ENCODE results near the gene FSCN2.

FSCN2 gene, protein sequence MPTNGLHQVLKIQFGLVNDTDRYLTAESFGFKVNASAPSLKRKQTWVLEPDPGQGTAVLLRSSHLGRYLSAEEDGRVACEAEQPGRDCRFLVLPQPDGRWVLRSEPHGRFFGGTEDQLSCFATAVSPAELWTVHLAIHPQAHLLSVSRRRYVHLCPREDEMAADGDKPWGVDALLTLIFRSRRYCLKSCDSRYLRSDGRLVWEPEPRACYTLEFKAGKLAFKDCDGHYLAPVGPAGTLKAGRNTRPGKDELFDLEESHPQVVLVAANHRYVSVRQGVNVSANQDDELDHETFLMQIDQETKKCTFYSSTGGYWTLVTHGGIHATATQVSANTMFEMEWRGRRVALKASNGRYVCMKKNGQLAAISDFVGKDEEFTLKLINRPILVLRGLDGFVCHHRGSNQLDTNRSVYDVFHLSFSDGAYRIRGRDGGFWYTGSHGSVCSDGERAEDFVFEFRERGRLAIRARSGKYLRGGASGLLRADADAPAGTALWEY

DNA sequence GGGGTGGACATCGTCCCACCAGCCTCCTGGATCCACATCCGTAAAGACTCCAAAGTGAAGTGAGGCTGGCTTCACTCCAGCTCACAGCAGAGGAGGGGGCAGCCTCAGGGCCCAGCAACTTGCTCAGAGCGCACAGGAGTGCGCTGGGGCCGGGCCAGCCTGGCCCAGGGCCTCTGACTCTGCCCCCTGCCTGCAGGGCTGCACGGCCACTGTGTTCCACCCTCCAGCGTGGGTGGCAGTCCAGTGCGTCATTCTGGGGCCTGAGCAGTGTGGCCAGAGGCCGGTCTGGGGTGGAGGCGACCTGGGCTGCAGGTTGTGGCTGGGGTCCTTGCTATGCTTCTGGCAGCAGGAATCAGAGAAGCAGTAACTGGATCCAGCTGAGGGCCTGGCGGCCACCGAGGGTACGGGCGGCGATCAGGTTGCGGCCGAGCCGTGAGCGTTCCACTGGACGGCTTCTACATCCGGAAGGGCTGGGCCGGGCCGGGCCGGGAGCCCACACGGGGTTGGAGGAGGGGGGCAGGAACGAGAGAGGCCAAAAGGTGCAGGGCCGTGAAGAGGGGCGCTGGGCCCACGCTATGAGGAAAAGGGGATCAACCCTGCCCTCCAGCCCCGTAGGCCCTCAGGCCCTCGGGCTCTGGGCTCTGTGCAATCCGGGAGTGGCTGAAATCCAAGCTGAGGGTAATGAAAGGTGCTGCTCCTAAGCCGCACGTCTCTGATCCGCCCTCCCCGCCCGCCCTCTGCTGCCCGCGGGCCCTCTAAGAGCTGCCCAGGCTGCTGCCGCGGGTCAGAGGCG lies at the start of gene FSCN2:
Gene FSCN2, plus strand, starts transcription at position 787 of the 793 bp plus-strand sequence. CDS start 155 bp downstream, outside the sequence.
- DNase-seq (ENCODE audit: low spot score): peak; percentile 65

DNA sequence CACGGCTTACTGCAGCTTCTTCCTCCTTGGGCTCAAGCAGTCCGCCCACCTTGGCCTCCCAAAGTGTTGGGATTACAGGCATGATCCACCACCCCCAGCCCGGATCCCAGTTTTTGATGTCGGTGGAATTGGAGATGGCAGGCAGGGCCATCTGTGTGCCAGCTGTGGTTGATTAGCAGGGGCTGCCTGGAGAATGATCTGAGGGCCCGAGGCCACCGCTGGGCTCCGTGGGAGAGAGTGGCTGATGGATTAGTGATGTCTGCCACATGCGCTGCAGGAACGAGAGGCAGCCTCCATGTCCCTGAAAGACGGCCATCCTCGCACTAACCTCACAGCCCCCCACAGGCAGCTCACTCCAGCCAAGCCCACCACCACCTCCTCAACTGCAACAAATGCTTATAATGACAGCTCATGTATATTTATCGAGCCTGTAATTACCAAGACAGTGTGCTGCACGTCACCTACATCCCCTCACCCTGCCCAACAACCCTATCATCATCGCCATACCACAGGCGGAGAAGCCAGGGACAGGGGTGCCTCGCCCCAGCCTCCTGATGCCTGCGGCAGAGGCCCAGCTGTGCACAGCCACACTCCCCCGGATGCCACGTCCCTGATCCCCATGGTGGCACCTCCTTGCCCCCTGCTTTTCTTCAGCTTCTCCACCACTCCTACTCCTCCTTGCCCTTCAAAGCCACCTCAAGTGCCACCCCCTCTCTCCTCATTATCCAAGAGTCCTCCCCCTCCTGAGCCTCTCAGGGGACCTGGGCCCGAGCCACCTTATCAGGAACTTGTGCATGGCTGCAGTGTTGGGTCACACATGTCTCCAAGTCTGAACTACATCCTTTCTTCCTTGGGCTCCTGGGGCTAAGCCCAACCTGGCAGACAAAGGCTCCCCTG lies 48.8 kb upstream of the FSCN2 start:
- DNase-seq (ENCODE audit: low spot score): no peak

DNA sequence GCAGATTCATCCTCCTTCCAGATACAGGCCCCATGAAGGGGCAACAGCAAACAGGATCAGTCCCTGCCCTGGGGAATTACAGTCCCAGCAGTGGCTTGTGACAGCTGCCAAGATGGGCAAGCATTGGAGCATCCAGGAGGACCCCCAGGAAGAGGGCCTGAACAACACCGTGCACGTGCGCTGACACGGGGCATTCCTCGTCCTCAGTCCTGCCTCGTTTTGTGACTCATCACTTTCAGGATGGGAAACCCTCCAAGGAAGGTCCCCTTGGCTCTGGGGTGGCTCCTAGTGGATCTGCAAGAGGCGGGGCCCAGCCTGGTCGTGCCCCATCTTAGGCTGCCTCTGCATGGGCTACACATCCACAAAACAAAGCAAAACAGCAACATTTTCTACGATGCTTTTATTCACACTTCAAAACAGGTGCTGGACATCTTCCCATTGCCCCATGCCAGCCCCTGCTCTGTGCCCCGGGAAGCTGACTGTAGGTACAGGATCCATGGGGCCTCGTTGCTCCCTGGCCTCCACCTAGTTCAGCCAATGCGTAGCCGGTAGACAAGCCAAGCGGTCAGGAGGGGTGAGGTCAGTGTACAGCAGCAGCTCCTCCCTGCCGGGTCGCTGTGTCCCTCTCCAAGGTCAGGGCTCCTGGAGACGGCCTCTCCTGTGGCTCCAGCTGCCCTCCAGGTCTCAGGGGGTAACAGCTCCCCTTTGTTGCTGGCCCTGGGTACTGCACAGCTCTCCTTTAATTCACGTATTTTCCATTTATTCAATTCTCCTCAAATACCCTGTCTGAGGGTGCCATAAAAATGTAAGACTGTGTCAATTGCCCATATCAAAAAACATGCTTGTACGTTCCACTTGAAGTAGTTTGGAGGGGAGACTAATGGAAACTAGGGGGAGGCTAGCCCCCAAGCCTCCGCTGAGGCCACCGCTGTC lies 47.8 kb upstream of the FSCN2 start:
- DNase-seq (ENCODE audit: low spot score): peak; percentile 78

DNA sequence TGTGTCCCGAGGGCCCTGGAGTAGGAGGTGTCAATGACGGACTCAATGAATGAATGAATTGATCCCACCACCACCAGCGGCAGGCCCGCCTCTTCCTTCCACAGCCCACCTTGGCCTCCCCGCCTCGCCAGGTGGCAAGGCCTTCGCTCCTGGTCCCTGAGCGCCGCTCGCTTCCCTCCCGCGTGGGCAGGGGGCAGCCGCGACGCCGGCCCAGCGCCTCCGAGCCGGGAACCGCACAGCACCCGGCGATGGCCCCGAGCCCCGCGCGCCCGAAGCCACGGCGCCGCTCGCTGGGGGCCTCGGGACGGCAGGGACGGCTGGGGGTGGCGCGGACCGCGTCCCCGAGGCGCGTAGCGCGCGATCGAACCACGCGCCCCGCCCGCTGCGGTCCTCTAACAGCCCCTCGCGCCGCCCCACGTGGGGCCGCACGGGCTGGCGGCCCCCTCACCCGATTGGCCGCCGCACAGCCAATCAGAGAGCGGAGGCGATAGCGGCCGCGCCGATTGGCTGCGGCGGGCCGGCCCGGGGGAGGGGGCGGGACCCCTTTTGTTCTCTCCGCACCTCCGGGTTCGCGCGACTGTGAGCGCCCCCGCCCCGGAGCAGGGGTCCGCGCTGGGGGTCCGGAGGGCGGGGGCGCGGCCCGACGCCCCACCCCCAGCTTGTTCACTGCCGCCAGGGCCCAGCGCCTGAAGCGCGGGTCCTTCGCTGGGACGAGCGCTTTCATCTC lies 46.9 kb upstream of the FSCN2 start:
- DNase-seq (ENCODE audit: low spot score): peak; percentile 92

DNA sequence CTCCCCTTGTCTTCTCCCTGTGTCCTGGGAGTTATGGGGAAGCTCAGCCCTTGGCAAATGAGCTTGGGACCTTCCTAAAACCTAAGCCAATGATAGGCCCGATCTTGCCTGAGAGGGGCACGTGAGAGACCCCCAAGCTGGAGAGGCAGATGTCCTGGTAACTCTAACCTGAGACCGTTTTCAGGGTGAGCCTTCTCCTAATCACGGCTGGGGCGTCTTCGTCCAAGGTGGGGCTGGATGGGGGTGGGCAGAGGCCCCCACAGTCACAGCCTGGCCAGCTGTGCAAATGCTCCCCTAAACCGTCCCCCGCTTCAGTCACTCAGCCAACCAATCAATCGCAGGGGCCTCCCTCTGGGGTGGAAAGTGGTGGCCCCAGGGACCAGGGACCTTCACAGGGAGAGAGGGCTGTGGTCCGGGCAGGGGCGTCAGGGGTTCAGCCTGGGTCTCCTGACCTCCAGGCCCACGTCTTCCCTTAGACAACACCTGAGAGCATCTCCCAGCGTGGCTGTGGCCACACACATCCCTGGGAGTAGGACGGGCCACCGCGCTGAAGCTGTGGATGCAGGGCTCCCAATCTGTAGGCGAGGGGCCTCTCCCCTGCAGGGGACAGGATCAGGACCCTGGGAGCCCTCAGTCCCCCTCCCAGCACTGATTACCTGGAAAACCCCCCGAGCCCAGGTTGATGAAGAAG lies 46.2 kb upstream of the FSCN2 start:
- DNase-seq (ENCODE audit: low spot score): no peak

DNA sequence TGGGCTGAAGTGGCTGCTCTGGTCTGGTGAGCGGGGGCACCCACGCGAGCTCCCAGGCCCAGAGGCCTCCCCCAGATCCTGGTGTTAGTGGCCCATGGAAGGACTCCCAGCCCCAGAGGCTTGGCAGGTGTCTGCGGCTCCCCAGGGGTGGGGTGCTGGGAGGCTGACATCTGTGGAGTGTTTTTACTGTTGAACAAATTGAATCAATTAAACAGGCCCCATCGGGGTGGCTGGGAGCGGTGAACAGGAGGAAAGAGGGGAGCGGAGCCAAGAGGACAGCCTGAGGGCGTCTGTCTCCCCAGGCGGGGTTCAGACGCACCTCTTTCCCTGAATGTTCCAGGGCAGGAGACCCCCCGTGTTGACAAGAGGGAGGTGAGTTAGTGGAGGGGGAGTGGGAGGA lies 45.5 kb upstream of the FSCN2 start:
- no peak for DNase-seq (ENCODE audit: low spot score)

DNA sequence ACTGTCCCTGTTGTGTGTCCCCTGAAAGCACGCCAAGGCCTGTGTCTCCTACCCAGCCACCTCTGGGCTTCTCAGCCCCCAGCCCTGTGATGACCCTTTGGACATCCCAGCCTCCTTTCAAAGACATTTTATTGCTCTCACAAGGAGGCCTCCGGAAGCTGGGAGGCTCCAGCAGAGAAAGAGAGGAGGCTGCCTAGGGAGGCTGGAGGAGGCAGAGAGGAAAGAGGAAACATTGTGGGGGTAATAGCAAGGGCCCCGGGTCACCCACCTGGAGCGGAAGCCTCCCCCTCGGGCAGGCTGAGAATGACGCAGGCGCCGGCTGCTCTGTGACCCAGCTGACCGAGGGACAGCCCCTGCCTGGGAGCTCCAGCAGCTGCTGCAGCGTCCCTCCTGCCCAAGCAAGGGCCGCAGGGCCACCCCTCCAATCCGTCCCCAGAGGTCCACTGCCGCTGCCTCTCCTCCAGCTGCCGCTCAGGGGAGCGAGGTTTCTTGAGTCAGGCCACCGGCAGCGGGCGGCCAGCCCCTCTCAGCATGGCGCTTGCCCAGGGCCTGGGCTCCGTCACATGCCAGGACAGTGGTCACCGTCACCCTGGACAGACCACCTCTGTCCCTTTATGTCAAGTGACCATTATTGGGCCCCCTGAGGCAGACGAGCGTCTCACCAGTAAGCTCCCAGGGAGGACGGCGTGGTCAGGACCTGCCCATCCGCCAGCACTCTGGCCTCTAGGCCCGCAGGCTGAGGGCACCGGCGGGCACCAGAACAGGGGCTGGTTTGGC lies 44.9 kb upstream of the FSCN2 start:
- no peak for DNase-seq (ENCODE audit: low spot score)

DNA sequence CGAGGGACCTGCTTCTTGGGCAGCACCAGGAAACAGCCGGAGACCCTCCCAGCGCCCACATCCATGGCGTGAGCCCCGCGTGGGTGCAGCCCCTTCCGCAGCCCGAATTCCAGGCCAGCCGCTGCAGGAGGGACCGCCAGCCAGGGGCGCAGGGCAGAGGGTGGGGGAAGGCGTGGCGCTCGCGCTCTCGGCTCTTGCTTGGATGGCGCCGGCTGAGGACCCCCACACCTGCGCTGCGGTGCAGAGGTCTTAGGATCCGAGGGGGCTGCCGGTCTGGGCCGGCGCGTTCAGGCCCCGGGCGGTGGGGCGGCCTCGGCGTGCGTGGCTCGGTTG lies 44.3 kb upstream of the FSCN2 start:
- DNase-seq (ENCODE audit: low spot score): no peak

DNA sequence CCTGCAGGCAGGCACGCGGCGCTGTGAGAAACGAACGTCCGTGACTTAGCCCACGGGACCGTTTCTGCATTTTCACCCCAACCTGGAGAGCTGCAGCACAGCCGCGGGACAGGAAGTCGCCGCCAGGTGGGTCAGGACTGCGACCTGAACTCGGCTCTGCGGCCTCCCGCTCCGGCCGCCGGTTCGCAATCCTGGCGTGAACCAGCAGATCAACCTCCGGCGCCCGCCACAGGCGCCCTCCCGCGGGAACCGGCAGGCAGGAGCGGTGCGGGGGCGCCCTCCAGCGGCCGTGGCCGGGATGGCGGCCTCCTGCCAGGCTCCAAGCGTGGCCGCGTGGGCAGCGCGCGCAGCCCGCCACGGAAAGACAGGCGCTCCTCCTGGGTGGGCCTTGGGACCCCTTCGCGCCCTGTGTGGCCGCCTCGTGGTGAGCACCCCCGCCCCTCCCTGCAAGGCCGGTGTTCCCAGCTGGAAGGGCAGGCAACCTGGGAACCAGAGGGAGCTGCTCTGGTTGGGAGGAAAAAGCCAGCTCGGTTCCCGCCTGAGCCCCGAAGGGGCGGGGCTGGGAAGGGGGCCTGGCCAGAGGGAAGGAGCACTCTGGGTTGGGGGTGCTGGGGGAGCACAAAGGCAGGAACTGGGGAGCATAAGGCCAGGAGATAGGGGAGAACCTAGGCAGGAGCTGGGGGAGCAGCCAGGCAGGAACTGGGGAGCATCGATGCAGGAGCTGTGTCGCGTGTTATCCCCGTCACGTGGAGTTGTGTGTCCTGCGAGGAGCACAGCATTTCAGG lies 43.8 kb upstream of the FSCN2 start:
- DNase-seq (ENCODE audit: low spot score): peak; percentile 90

DNA sequence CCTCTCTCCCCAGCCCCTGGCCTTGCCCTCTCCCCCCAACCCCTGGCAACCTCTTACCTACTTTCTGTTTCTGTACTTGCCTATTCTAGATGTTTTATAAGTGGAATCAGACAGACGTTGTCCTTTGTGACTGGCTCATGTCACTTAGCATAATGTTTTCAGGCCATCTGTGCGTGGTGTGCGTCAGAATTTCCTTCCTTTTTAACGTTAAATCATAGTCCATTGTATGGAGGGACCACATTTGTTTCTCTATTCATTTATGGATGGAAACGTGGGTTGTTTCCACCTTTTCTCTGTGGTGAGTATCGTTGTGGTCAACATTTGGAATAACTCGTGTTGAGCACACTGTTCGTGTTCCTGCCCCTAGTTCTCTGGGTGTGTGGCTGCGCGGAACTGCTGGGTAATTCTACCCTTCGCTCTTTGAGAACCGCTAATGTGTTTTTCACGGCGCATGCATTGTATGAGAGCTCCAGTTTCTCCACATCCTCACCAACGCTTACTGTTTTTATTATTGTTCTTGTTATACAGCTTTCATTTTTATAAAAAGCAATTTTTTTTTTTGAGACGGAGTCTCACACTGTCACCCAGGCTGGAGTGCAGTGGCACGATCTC lies 41.9 kb upstream of the FSCN2 start:
- DNase-seq (ENCODE audit: low spot score): no peak

DNA sequence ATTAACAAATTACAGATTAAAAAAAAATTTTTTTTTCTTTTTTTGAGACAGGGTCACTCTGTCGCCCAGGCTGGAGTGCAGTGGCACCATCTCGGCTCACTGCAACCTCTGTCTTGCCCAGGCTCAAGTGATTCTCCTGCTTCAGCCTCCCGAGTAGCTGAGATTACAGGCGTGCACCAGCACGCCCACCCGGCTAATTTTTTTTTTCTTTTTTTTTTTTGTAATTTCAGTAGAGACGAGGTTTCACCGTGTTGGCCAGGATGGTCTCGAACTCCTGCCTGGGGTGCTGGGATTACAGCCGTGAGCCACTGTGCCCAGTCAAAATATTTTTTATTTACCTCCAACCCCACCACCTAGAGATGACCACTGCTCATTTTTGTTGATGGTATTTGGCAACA lies 41.1 kb upstream of the FSCN2 start:
- no peak for DNase-seq (ENCODE audit: low spot score)

DNA sequence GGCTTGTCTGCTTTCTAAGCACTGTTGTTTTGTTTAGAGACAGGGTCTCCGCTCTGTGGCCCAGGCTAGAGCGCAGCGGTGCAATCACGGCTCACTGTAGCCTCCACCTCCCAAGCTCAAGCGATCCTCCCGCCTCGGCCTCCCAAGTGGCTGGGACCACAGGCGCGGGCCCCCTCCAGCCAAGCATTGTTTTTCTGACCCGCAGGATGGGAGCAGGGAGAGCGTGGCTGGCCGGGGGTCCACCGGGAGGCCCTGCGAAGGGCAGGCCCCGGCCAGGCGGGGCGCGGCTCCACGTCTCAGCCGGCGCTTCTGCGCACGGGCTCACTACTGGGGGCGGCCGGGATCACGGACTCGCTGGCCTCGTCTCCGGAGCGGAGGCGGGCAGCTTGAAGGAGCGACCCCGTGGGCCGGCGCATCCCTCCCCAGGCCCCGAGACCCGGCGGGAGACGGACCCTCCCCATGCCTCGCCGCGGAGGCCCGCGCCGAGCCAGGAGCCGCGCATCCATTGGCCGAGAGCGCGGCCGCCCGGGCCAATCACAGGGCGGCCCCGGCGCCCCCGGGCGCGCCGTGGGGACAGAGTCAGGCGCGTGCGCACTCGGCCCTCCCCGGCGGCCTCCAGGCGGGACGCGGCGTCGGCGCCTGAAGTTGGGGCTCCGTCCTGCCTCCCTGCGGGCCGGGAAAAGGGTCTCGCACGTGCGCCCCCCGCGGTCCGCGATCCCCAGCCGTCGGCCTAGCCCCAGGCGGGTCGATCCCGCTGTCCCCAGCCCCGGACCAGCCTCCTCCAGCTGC lies 40.5 kb upstream of the FSCN2 start:
- DNase-seq (ENCODE audit: low spot score): peak; percentile 99

DNA sequence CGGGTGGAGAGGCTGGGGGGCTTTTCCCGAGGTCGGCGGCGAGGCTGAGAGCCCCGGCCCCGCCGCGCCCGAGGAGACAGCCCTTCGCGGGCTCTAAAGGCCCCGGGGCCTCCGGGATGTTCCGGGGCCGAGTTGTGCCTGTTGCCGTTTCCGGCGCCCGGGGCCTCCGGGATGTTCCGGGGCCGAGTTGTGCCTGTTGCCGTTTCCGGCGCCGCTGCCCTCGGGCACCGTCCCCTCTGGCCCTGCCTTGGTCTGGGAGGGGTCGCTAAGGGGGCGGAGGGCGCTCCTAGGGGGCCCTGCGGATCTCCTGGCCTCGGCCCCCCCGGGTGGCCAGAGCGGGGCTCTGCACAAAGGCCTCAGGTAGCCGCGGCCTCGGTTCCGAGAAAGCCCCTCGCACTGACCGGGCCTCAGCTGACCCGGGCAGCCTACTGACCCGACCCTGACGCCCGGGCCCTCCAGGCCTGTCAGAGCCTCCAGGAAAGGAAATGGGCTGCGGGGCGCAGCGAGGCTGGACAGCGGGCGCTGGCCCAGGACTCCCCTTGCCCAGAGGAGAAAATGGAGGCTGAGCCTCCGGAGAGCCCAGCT lies 39.8 kb upstream of the FSCN2 start:
- DNase-seq (ENCODE audit: low spot score): no peak

DNA sequence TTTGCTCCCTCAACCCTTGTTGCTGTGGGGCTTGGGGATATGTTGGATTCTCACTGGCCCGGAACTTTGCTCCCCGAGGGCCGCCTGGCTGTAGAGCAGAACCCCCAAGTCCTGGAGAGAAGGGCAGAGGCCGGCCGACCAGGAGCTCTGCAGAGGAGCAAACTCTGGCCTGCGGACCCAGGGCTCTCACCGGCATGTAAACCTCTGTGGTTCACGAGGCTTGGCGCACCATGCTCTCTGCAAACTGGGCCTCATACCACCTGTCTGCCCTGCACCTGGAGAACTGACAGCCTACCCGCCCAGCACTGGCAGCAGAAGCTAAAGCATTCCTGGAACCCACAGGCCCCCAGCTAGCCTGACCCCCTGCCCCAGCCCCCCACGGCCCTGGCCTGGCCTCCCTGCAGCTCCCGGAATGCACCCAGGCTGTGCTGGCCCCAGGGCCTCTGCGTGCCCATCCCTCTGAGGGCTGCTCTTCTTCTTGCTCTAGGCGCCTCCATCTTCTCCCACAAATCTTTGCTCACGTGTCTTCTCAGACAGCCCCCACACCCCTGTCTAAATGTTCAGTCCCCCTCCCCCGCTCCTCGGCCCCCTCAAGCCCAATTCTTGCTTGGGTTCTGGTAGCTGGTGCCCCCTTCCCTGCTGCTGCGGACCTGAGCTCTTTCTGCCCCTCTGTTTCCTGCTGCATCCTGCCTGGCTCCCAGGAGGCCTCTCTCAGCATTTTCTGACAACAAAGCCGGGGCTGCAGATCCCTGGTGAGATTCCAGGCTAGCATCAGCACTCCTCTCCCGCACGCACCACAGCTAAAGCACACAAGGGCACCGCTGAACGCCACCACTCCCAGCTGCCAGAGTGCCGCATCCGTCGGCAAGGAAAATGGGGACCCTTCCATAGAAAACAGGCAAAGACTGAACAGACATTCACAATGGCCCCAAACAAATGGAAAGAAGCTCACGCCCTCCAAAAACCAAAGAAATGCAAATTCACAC lies 38.9 kb upstream of the FSCN2 start:
- DNase-seq (ENCODE audit: low spot score): no peak

All from AG20443 (cell line).